HepG2 (cell line): Measurements from ENCODE around the gene CMTM4. TPM values are rescaled to one million over a fixed set of nuclear protein-coding genes. Genes with fewer than 3 reads are reported as not detected.

Experiments used
- ARID4A ChIP-seq: sonication (generic); formaldehyde crosslinking; IDR thresholded peaks from 2 replicates; pipeline ENCODE4 v1.5.0; 2020; ENCODE audit warnings: mild to moderate bottlenecking, missing genetic modification reagents, borderline replicate concordance
- GABPB1 ChIP-seq: IDR thresholded peaks from 2 replicates; pipeline ENCODE4 v1.6.1; 2016; ENCODE audit warnings: mild to moderate bottlenecking, missing genetic modification reagents, moderate library complexity, missing compliant biosample characterization
- GATAD1 ChIP-seq: IDR thresholded peaks from 2 replicates; pipeline ENCODE4 v1.6.1; 2016; ENCODE audit warnings: missing genetic modification reagents, missing compliant biosample characterization
- HOXA5 ChIP-seq: sonication (generic); formaldehyde crosslinking; IDR thresholded peaks from 2 replicates; pipeline ENCODE4 v1.4.0; 2020; ENCODE audit warnings: missing genetic modification reagents
- IKZF4 ChIP-seq: sonication (generic); formaldehyde crosslinking; IDR thresholded peaks from 2 replicates; pipeline ENCODE4 v1.5.1; 2020; ENCODE audit warnings: borderline replicate concordance, mild to moderate bottlenecking, low read depth, missing genetic modification reagents; ENCODE audit errors: not compliant biosample characterization
- KDM2A ChIP-seq: sonication (generic); formaldehyde crosslinking; IDR thresholded peaks from 2 replicates; pipeline ENCODE4 v1.4.0; 2020; ENCODE audit warnings: low read depth, missing genetic modification reagents, borderline replicate concordance
- MLX ChIP-seq: IDR thresholded peaks from 2 replicates; pipeline ENCODE4 v1.6.1; 2016
- MTF2 ChIP-seq: sonication (generic); formaldehyde crosslinking; IDR thresholded peaks from 2 replicates; pipeline ENCODE4 v1.5.0; 2020; ENCODE audit warnings: missing genetic modification reagents, borderline replicate concordance
- MXD4 ChIP-seq: IDR thresholded peaks from 2 replicates; pipeline ENCODE4 v1.6.1; 2016; ENCODE audit warnings: mild to moderate bottlenecking, missing biosample characterization, missing genetic modification reagents
- PHF20 ChIP-seq: sonication (generic); formaldehyde crosslinking; IDR thresholded peaks from 2 replicates; pipeline ENCODE4 v1.5.0; 2020; ENCODE audit warnings: mild to moderate bottlenecking, missing genetic modification reagents
- SIN3B ChIP-seq: fragments of 150-350 bp; IDR thresholded peaks from 2 replicates; pipeline ENCODE4 v1.6.1; 2014; ENCODE audit warnings: low read length
- ZBTB33 ChIP-seq: sonication (generic); formaldehyde crosslinking; IDR thresholded peaks from 2 replicates; pipeline ENCODE4 v1.4.0; 2020; ENCODE audit warnings: missing genetic modification reagents
- ZNF329 ChIP-seq: sonication (generic); formaldehyde crosslinking; IDR thresholded peaks from 2 replicates; pipeline ENCODE4 v1.9.0; 2021; ENCODE audit warnings: low read depth, mild to moderate bottlenecking, missing genetic modification reagents
- ZNF547 ChIP-seq: sonication (generic); formaldehyde crosslinking; IDR thresholded peaks from 2 replicates; pipeline ENCODE4 v1.5.1; 2020; ENCODE audit warnings: mild to moderate bottlenecking, missing genetic modification reagents
- ZNF574 ChIP-seq: sonication (generic); formaldehyde crosslinking; IDR thresholded peaks from 2 replicates; pipeline ENCODE4 v1.4.0; 2020; ENCODE audit warnings: missing genetic modification reagents
- polyA plus RNA-seq, 8 experiments: library from polyadenylated mRNA; depleted of rRNA in 3 of 8; stranded (reverse) in 7 of 8; unstranded in 1 of 8; fragments of >200 nt; fragmentation: Illumina TruSeq in 4 of 8; extraction: Trizol in 4 of 8; gene quantifications; 2 replicates each; pipeline versions ENCODE4 v1.2.1 to v1.2.3, GENCODE V29; 2011 to 2016; ENCODE audit warnings: low read depth in 4 of 8, missing spikeins in 1 of 8, mixed read lengths in 1 of 8; ENCODE audit not compliant: insufficient read depth in 1 of 8
- total RNA-seq, 5 experiments: library from RNA; depleted of rRNA; stranded (reverse); fragments of >200 nt; fragmentation: Illumina TruSeq; extraction: Trizol; gene quantifications; 2 replicates each; pipeline ENCODE4 v1.2.3, GENCODE V29; 2016; ENCODE audit warnings: low read depth in 1 of 5
- TF ChIP-seq, protein P1 (sequence below): sonication (generic); formaldehyde crosslinking; IDR thresholded peaks from 2 replicates; pipeline ENCODE4 v1.5.0; 2020; ENCODE audit warnings: mild to moderate bottlenecking, missing genetic modification reagents, moderate library complexity

The CMTM4 gene
- total and polyA plus RNA-seq, 2 of the 13 experiments (the other 11 are each of a cell fraction or from before 2014, with no cell fraction given), result 32.0 to 36.3 TPM

DNA sequence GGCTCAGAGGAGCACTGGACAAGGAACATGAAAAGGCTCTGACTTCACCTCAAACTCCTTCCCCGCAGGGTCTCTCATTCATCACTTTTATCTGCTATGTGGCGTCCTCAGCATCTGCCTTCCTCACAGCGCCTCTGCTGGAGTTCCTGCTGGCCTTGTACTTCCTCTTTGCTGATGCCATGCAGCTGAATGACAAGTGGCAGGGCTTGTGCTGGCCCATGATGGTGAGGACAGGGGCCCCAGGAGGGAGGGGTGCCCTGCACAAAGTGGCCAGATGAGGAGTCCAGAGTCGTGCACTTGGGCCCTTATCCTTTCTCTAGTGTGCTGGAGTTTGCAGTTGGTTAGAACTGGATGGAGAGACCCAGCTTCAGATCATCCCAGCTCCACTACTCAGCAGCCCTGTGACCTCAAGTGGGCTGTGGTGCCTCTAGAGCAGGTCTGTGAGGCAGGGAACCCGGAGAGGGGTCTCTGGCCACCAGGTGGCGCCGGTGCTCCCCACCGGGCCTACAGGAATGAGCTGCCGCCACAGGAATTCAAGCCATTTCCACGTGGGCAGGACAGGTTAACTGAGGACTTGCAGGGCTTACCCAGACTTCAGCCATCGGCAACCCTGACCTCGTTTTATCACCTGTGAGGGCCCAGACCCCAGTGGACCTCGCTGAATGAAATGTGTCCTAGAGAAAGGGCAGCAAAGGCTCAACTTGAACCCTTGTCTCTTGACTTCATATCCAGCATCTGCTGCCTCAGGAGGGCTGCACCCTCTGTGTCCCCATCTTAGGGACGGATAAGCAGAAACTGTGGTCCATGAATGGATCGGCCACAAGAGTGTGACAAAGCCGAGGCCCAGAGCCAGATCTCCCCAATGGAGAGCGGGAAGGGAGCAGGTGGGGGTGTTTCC is 88.1 kb downstream of the CMTM4 start (continued):
- TF ChIP-seq, protein P1, sequence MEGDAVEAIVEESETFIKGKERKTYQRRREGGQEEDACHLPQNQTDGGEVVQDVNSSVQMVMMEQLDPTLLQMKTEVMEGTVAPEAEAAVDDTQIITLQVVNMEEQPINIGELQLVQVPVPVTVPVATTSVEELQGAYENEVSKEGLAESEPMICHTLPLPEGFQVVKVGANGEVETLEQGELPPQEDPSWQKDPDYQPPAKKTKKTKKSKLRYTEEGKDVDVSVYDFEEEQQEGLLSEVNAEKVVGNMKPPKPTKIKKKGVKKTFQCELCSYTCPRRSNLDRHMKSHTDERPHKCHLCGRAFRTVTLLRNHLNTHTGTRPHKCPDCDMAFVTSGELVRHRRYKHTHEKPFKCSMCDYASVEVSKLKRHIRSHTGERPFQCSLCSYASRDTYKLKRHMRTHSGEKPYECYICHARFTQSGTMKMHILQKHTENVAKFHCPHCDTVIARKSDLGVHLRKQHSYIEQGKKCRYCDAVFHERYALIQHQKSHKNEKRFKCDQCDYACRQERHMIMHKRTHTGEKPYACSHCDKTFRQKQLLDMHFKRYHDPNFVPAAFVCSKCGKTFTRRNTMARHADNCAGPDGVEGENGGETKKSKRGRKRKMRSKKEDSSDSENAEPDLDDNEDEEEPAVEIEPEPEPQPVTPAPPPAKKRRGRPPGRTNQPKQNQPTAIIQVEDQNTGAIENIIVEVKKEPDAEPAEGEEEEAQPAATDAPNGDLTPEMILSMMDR (CRISPR knock-in tag), result peak; percentile 98
- peak; percentile 88 for TF ChIP-seq KDM2A (CRISPR knock-in tag)
- TF ChIP-seq MTF2 (CRISPR knock-in tag), result 0 out of 2 replicates have a peak, but pooled peaks have one; percentile 52
- peak; percentile 55; the same call in 1 of the 2 replicates for TF ChIP-seq GATAD1
- peak; percentile 77 for TF ChIP-seq IKZF4 (CRISPR knock-in tag)
- no peak; the same call in 1 of the 2 replicates for TF ChIP-seq PHF20 (CRISPR knock-in tag)
- peak; percentile 45; the same call in 1 of the 2 replicates for TF ChIP-seq ZNF329 (CRISPR knock-in tag)
- peak; percentile 80; the same call in 1 of the 2 replicates for TF ChIP-seq MLX (CRISPR knock-in tag)
- TF ChIP-seq MXD4 (CRISPR knock-in tag), result peak; percentile 98
- TF ChIP-seq ZBTB33 (CRISPR knock-in tag), result peak; percentile 52; the same call in 1 of the 2 replicates
- TF ChIP-seq GABPB1 (CRISPR knock-in tag), result peak; percentile 62
- peak; percentile 64 for TF ChIP-seq ZNF574 (CRISPR knock-in tag)
- no peak for TF ChIP-seq SIN3B
- peak; percentile 97 for TF ChIP-seq ZNF547
- TF ChIP-seq HOXA5 (CRISPR knock-in tag), result peak; percentile 87; the same call in 1 of the 2 replicates
- peak; percentile 77; the same call in 1 of the 2 replicates for TF ChIP-seq ARID4A (CRISPR knock-in tag)
